ENCODE measurements around the gene LAMA4. TPM values are rescaled to one million over a fixed set of nuclear protein-coding genes. Genes with fewer than 3 reads are reported as not detected.

Gene LAMA4
- total and polyA plus RNA-seq, 4 donors: 2.1 to 6.0 (median 3.5) TPM

GRCh38 chr6:112187736-112188135 is 66.6 kb downstream of the LAMA4 start (continued):
- TF ChIP-seq ZBTB33 (IDR thresholded peaks at IDR 0.05): no peak
- no peak for TF ChIP-seq HNF4A (conservative IDR thresholded peaks at IDR 0.05)
- TF ChIP-seq ATF3 (IDR thresholded peaks at IDR 0.05): no peak
- no peak for TF ChIP-seq SP1 (IDR thresholded peaks at IDR 0.05)
- no peak for TF ChIP-seq YY1 (IDR thresholded peaks at IDR 0.05)
- TF ChIP-seq NR2F2 (IDR thresholded peaks at IDR 0.05): no peak
- TF ChIP-seq GABPA (IDR thresholded peaks at IDR 0.05 in 1 of 2, conservative IDR thresholded peaks at IDR 0.05 in 1 of 2): no peak
- no peak for TF ChIP-seq RXRA (IDR thresholded peaks at IDR 0.05)
- no peak for TF ChIP-seq EGR1 (IDR thresholded peaks at IDR 0.05; ENCODE audit: low read depth in 2 of 2)

- Histone ChIP-seq H3K9ac (ENCODE audit: low read depth in 1 of 2, low read length in 2 of 2) (no peak overlapping the region), H3K27ac (ENCODE audit: low read depth in 1 of 2, low read length in 2 of 2) (no peak overlapping the region), H3K9me3 (ENCODE audit: control insufficient read depth in 4 of 4, low read length in 3 of 4) (no peaks in the 10 kb centered on the region), H3K27me3 (ENCODE audit: control insufficient read depth in 4 of 4, insufficient read depth in 4 of 4, low read length in 3 of 4) (no peaks in the 10 kb centered on the region), H3K36me3 (ENCODE audit: control insufficient read depth in 4 of 4, insufficient read depth in 3 of 4, low read depth in 1 of 4, low read length in 3 of 4) (no peaks in the 10 kb centered on the region), H3K4me3 (ENCODE audit: low read depth in 1 of 3, low read length in 3 of 3) (no peak overlapping the region), H3K4me1 (ENCODE audit: control insufficient read depth in 4 of 4, insufficient read depth in 4 of 4, low read length in 3 of 4) (peaks cover 0 to 8% (median 6%) of the 10 kb centered on the region in 4 donors)
- no peak for TF ChIP-seq FOXA1 (IDR thresholded peaks at IDR 0.05)
- TF ChIP-seq HNF4A (conservative IDR thresholded peaks at IDR 0.05): no peak
- TF ChIP-seq TAF1 (conservative IDR thresholded peaks at IDR 0.05): no peak
- TF ChIP-seq JUND (IDR thresholded peaks at IDR 0.05): no peak
- TF ChIP-seq NR2F2 (IDR thresholded peaks at IDR 0.05): no peak
- no peak for TF ChIP-seq ATF3 (IDR thresholded peaks at IDR 0.05)
- TF ChIP-seq REST (IDR thresholded peaks at IDR 0.05): no peak
- no peak for TF ChIP-seq FOXA2 (IDR thresholded peaks at IDR 0.05)
- TF ChIP-seq SP1 (IDR thresholded peaks at IDR 0.05): no peak
- TF ChIP-seq GABPA (IDR thresholded peaks at IDR 0.05 in 1 of 2, conservative IDR thresholded peaks at IDR 0.05 in 1 of 2): no peak
- TF ChIP-seq RXRA (IDR thresholded peaks at IDR 0.05): no peak
- no peak for TF ChIP-seq RAD21 (IDR thresholded peaks at IDR 0.05)
- no peak for TF ChIP-seq YY1 (IDR thresholded peaks at IDR 0.05)
- TF ChIP-seq ZBTB33 (IDR thresholded peaks at IDR 0.05): no peak
- TF ChIP-seq CTCF (IDR thresholded peaks at IDR 0.05; ENCODE audit: low read depth, low read length, missing input control): no peak
- no peak for TF ChIP-seq HNF4G (IDR thresholded peaks at IDR 0.05)
- no peak for TF ChIP-seq MAX (IDR thresholded peaks at IDR 0.05)
- no peak for DNase-seq (ENCODE audit: low spot score)
- 88% methylated on average over 9 of the region's 9 CpGs for WGBS
These were observed 69.4 kb downstream of the LAMA4 start for GRCh38 chr6:112184951-112185350.

All from liver (tissue), 9 donors.